B cell (primary cell): Measurements from ENCODE around the gene MID1. TPM values are rescaled to one million over a fixed set of nuclear protein-coding genes. Genes with fewer than 3 reads are reported as not detected.

Experiments used
- ATAC-seq: fragments of 200-7000 bp; cut with Tn5 transposase; one replicate; pipeline ENCODE4 v1.10.0; 2021; ENCODE audit warnings: low read depth, mild to moderate bottlenecking, moderate number of reproducible peaks, moderate library complexity
- CTCF ChIA-PET: fragments of 350-600 bp; sonication (Branson Sonifier 250); formaldehyde crosslinking; loops from one replicate; lab custom pipeline; 2021; ENCODE audit warnings: antibody characterized with exemption, inconsistent platforms; lab: Charles Lee
- POLR2A ChIA-PET: fragments of 350-600 bp; sonication (Branson Sonifier 250); formaldehyde crosslinking; loops from one replicate; lab custom pipeline; 2021; ENCODE audit warnings: antibody characterized with exemption; lab: Charles Lee
- DNase-seq: peaks from one replicate; pipeline ENCODE4 v3.0.0; 2013
- H2AFZ ChIP-seq: 2 replicates; pipeline ENCODE4 v1.6.1; 2012; ENCODE audit warnings: mild to moderate bottlenecking, low read depth, low read length; ENCODE audit not compliant: insufficient read depth, poor library complexity, severe bottlenecking
- H3K27ac ChIP-seq, 2 donors: 1 replicate in 1 of 2; 2 replicates in 1 of 2; pipeline ENCODE4 v1.5.1; 2012 to 2013; ENCODE audit warnings: low read length in 2 of 2, mild to moderate bottlenecking in 2 of 2, moderate library complexity in 1 of 2
- H3K27me3 ChIP-seq, 4 experiments: fragments of 200-600 bp in 1 of 4; sonication (generic) in 1 of 4; replicated peaks in 1 of 4; 1 replicate in 2 of 4; 2 replicates in 2 of 4; pipeline versions ENCODE4 v1.6.1 to v1.7.0; 2013 to 2016; ENCODE audit warnings: low read length in 3 of 4, mild to moderate bottlenecking in 2 of 4, mixed read lengths in 1 of 4, moderate library complexity in 1 of 4; ENCODE audit not compliant: insufficient read depth in 4 of 4, control insufficient read depth in 3 of 4; ENCODE audit errors: control extremely low read depth in 1 of 4
- H3K36me3 ChIP-seq, 2 experiments: replicated peaks in 1 of 2; 1 replicate in 1 of 2; 2 replicates in 1 of 2; pipeline versions ENCODE4 v1.6.1 to v1.7.1; 2013; ENCODE audit warnings: low read length in 1 of 2; ENCODE audit not compliant: insufficient read depth in 2 of 2, control insufficient read depth in 1 of 2; ENCODE audit errors: control extremely low read depth in 1 of 2, extremely low read depth in 1 of 2
- H3K4me1 ChIP-seq, 2 donors: fragments of 200-600 bp in 1 of 2; sonication (generic) in 1 of 2; 1 replicate in 1 of 2; 2 replicates in 1 of 2; pipeline versions ENCODE4 v1.5.1 to v1.6.1; 2013 to 2017; ENCODE audit warnings: low read length in 2 of 2; ENCODE audit not compliant: control insufficient read depth in 2 of 2, insufficient read depth in 2 of 2
- H3K4me2 ChIP-seq: replicated peaks from 2 replicates; pipeline ENCODE3; 2012; ENCODE audit warnings: mild to moderate bottlenecking, low read depth, low read length; ENCODE audit not compliant: poor library complexity, severe bottlenecking
- H3K4me3 ChIP-seq, 5 experiments: fragments of 200-600 bp in 1 of 5; sonication (generic) in 1 of 5; 1 replicate in 3 of 5; 2 replicates in 2 of 5; pipeline versions ENCODE4 v1.5.1 to v1.7.0; 2011 to 2016; ENCODE audit warnings: low read length in 4 of 5, mild to moderate bottlenecking in 4 of 5, low read depth in 2 of 5, control low read depth in 1 of 5, moderate library complexity in 1 of 5; ENCODE audit not compliant: insufficient read depth in 1 of 5; ENCODE audit errors: control extremely low read depth in 1 of 5, extremely low read depth in 1 of 5
- H3K79me2 ChIP-seq: fragments of 200-600 bp; sonication (generic); one replicate; pipeline ENCODE4 v1.6.0; 2016; ENCODE audit warnings: low read length; ENCODE audit not compliant: control insufficient read depth, insufficient read depth
- H3K9ac ChIP-seq: fragments of 200-600 bp; sonication (generic); 2 replicates; pipeline ENCODE4 v1.6.1; 2017; ENCODE audit warnings: mild to moderate bottlenecking, low read length, moderate library complexity
- H3K9me3 ChIP-seq, 3 donors: one replicate each; pipeline versions ENCODE4 v1.6.1 to v1.7.1; 2013; ENCODE audit warnings: low read length in 2 of 3; ENCODE audit not compliant: control insufficient read depth in 2 of 3, insufficient read depth in 1 of 3; ENCODE audit errors: control extremely low read depth in 1 of 3
- H4K20me1 ChIP-seq: 2 replicates; pipeline ENCODE4 v1.6.0; 2012; ENCODE audit warnings: mild to moderate bottlenecking, low read length; ENCODE audit not compliant: insufficient read depth, control insufficient read depth, poor library complexity, severe bottlenecking
- H3K27ac Mint-ChIP-seq: one replicate; pipeline ENCODE4 v1.8.0; 2021; ENCODE audit warnings: mixed read lengths
- H3K27me3 Mint-ChIP-seq: one replicate; pipeline ENCODE4 v1.8.0; 2021; ENCODE audit warnings: mixed read lengths
- H3K4me1 Mint-ChIP-seq: one replicate; pipeline ENCODE4 v1.8.0; 2021; ENCODE audit warnings: mixed read lengths
- H3K4me3 Mint-ChIP-seq: one replicate; pipeline ENCODE4 v1.8.0; 2021; ENCODE audit warnings: mixed read lengths
- H3K9me3 Mint-ChIP-seq: one replicate; pipeline ENCODE4 v1.8.0; 2022; ENCODE audit warnings: mixed read lengths; ENCODE audit not compliant: insufficient read depth
- CTCF ChIP-seq: fragments of 200-600 bp; IDR thresholded peaks from one replicate; pipeline ENCODE4 v1.8.0; 2022; ENCODE audit warnings: antibody characterized with exemption, mild to moderate bottlenecking
- EZH2 ChIP-seq: IDR thresholded peaks from 2 replicates; pipeline ENCODE4 v1.6.1; 2012; ENCODE audit warnings: borderline replicate concordance, low read depth, mild to moderate bottlenecking, moderate library complexity, low read length; ENCODE audit not compliant: insufficient read depth, poor library complexity, severe bottlenecking
- WGBS: methylation state at CpG from one replicate; pipeline ENCODE4 v1.1.5; 2013; ENCODE audit warnings: missing lambda C conversion rate; ENCODE audit not compliant: insufficient coverage; 5-methylcytosine and 5-hydroxymethylcytosine counted together
- intact Hi-C: fragments of 100-400 bp; cut with micrococcal nuclease; formaldehyde crosslinking; loops from one replicate; pipeline ENCODE4 v1.10.0; 2022
- polyA plus RNA-seq: library from polyadenylated mRNA; depleted of rRNA; stranded (reverse); fragments of >200 nt; gene quantifications from 2 replicates; pipeline ENCODE4 v1.2.3, GENCODE V29; 2012
- total RNA-seq, 2 donors: library from RNA; stranded (reverse); fragments of 120-200 nt in 1 of 2; gene quantifications; 1 replicate in 1 of 2; 2 replicates in 1 of 2; pipeline versions ENCODE4 v1.2.3 to v1.2.4, GENCODE V29; 2013 to 2022

The MID1 gene
- total and polyA plus RNA-seq, 2 donors (not counting 1 experiment from before 2014, with no cell fraction given), result 0.15 to 0.44 TPM

GRCh38 chrX:10600479-10600878 is 19.9 kb downstream of the MID1 start:
- no peak for TF ChIP-seq CTCF
- no peak for TF ChIP-seq EZH2
- H3K4me1 ChIP-seq, result no peaks in the 10 kb centered on the region
- H3K9ac ChIP-seq, result no peak overlapping the region
- ChIA-PET CTCF (interaction anchor here (1.1 to 8.2 kb wide), 3 partner anchors 18 to 412 kb away, joined by 3 to 133 read pairs (median 7); no protein-coding TSS in a partner anchor), POLR2A (no interaction called here)
- no peak overlapping the region for H2AFZ ChIP-seq
- Mint-ChIP-seq H3K4me1 (no peaks in the 10 kb centered on the region), H3K9me3 (no peaks in the 10 kb centered on the region), H3K27me3 (no peaks in the 10 kb centered on the region), H3K27ac (no peak overlapping the region), H3K4me3 (no peak overlapping the region)
- no peak overlapping the region for H3K4me3 ChIP-seq
- no peaks in the 10 kb centered on the region for H3K79me2 ChIP-seq
- ATAC-seq (no peak), DNase-seq (no peak)
- H3K36me3 ChIP-seq, result no peaks in the 10 kb centered on the region
- intact Hi-C loops, result no loop called here
- H3K27me3 ChIP-seq, result peaks cover 0 to 3% (median 0%) of the 10 kb centered on the region in 4 experiments
- WGBS, result no CpG with 5 or more reads among the region's 1 CpG
- H4K20me1 ChIP-seq, result no peaks in the 10 kb centered on the region
- no peak overlapping the region for H3K4me2 ChIP-seq
- no peaks in the 10 kb centered on the region for H3K9me3 ChIP-seq
- H3K27ac ChIP-seq, result no peak overlapping the region

GRCh38 chrX:10598540-10598939 is 21.8 kb downstream of the MID1 start:
- ChIA-PET CTCF (interaction anchor here (0.9 to 8.2 kb wide), 7 partner anchors 17 to 410 kb away, joined by 3 to 133 read pairs (median 4); partner anchors contain the start of gene MID1), POLR2A (no interaction called here)
- TF ChIP-seq CTCF (no peak), EZH2 (no peak)
- Histone ChIP-seq H3K9me3 (no peaks in the 10 kb centered on the region), H3K27ac (no peak overlapping the region), H3K4me3 (no peak overlapping the region), H3K27me3 (no peaks in the 10 kb centered on the region), H3K9ac (no peak overlapping the region), H3K79me2 (no peaks in the 10 kb centered on the region), H3K4me1 (no peaks in the 10 kb centered on the region), H3K4me2 (no peak overlapping the region), H4K20me1 (no peaks in the 10 kb centered on the region), H3K36me3 (no peaks in the 10 kb centered on the region), H2AFZ (no peak overlapping the region)
- DNase-seq, result no peak
- H3K27ac Mint-ChIP-seq, result no peak overlapping the region
- no peaks in the 10 kb centered on the region for H3K9me3 Mint-ChIP-seq
- no peak overlapping the region for H3K4me3 Mint-ChIP-seq
- no peaks in the 10 kb centered on the region for H3K4me1 Mint-ChIP-seq
- 67% methylated on average over 1 of the region's 5 CpGs for WGBS
- no peak for ATAC-seq
- H3K27me3 Mint-ChIP-seq, result no peaks in the 10 kb centered on the region
- intact Hi-C loops, result no loop called here
